Kidney (tissue), 14 donors: ENCODE results near the gene TXLNA. TPM values are rescaled to one million over a fixed set of nuclear protein-coding genes. Genes with fewer than 3 reads are reported as not detected.

Source experiments
- DNase-seq, 5 donors: peaks; one replicate each; pipeline ENCODE4 v3.0.0-alpha.2; 2013 to 2020
- FAIRE-seq: peaks from 2 replicates; lab custom pipeline; 2012; peaks lifted over from hg19 to GRCh38; lab: Jason Lieb, UNC
- H3K27ac ChIP-seq, 2 donors: one replicate each; pipeline ENCODE4 v1.7.0; 2013; ENCODE audit warnings: low read depth in 2 of 2, low read length in 2 of 2, inconsistent platforms in 1 of 2
- H3K27me3 ChIP-seq: one replicate; pipeline ENCODE4 v1.7.1; 2013; ENCODE audit warnings: low read length, inconsistent platforms; ENCODE audit not compliant: control insufficient read depth, insufficient read depth
- H3K36me3 ChIP-seq, 3 donors: one replicate each; pipeline versions ENCODE4 v1.7.0 to v1.7.1; 2013; ENCODE audit warnings: low read length in 3 of 3, control low read depth in 1 of 3, inconsistent platforms in 1 of 3; ENCODE audit not compliant: insufficient read depth in 3 of 3, control insufficient read depth in 2 of 3
- H3K4me1 ChIP-seq, 3 donors: one replicate each; pipeline versions ENCODE4 v1.7.0 to v1.7.1; 2013; ENCODE audit warnings: low read length in 3 of 3, inconsistent platforms in 1 of 3, low read depth in 1 of 3; ENCODE audit not compliant: control insufficient read depth in 2 of 3, insufficient read depth in 2 of 3
- H3K4me3 ChIP-seq, 3 donors: one replicate each; pipeline versions ENCODE4 v1.7.0 to v1.8.1; 2013; ENCODE audit warnings: low read length in 3 of 3, control low read depth in 1 of 3, inconsistent platforms in 1 of 3
- H3K9ac ChIP-seq, 3 donors: one replicate each; pipeline versions ENCODE4 v1.7.0 to v1.7.1; 2013; ENCODE audit warnings: low read length in 3 of 3, control low read depth in 1 of 3, inconsistent platforms in 1 of 3
- H3K9me3 ChIP-seq, 3 donors: one replicate each; pipeline versions ENCODE4 v1.7.0 to v1.7.1; 2013; ENCODE audit warnings: low read length in 3 of 3, control low read depth in 1 of 3, inconsistent platforms in 1 of 3; ENCODE audit not compliant: control insufficient read depth in 2 of 3, insufficient read depth in 1 of 3
- intact Hi-C: fragments of 100-400 bp; cut with DNase I; formaldehyde crosslinking; loops from one replicate; pipeline ENCODE4 v1.11.1; 2022
- polyA plus RNA-seq: library from polyadenylated mRNA; stranded (reverse); fragments of 350-450 nt; fragmentation: Illumina TruSeq; extraction: RNeasy Lipid Tissue Mini Kit (QIAGEN cat#74804); gene quantifications from one replicate; pipeline ENCODE4 v1.2.3, GENCODE V29; 2014; ENCODE audit warnings: low read depth, low replicate concordance; ENCODE audit not compliant: insufficient read depth
- total RNA-seq: library from RNA; stranded (reverse); fragmentation: NEBNext Ultra II Directional; extraction: Animal tissue kit (Norgen Biotek cat#: 25700); gene quantifications from one replicate; pipeline ENCODE4 v1.2.1, GENCODE V29; 2021
- TF ChIP-seq, protein P1 (sequence below): IDR thresholded peaks from 3 replicates; pipeline ENCODE4 v1.5.1; 2012; ENCODE audit warnings: mild to moderate bottlenecking, moderate library complexity, borderline replicate concordance; ENCODE audit not compliant: insufficient read depth; ENCODE audit errors: extremely low read depth
- donor health status: control.
- donor health status: control.
- donor health status: control.
- donor health status: control.
- donor health status: control.
- donor health status: DM: yes; HTN: yes; CAD: no.
- donor health status: Normal renal cell carcinoma (clear cell type).

TXLNA gene
- total and polyA plus RNA-seq, 2 donors from 2014 or later = 19.9 to 58.6 TPM

DNA sequence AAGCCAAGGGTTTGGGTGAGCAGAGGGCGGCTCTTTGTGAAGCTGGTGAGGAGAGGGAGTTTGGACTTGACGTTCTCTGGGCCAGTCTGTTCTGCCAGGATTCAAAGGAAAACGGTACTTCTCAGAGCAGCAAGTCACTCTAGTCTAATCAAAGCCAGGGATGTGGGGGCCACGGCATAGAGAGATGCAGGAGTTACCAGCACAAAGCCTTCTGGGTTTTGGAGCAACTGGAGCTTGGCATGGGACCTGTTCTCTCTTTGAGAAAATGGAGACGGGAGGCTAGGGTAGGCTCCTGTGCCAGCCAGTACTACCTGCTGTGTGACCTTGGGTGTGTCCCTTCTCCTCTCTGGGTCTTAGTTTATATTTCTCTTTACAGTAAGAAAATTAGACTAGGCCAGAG, 2.1 kb downstream of the TXLNA start:
- TF ChIP-seq, protein P1, sequence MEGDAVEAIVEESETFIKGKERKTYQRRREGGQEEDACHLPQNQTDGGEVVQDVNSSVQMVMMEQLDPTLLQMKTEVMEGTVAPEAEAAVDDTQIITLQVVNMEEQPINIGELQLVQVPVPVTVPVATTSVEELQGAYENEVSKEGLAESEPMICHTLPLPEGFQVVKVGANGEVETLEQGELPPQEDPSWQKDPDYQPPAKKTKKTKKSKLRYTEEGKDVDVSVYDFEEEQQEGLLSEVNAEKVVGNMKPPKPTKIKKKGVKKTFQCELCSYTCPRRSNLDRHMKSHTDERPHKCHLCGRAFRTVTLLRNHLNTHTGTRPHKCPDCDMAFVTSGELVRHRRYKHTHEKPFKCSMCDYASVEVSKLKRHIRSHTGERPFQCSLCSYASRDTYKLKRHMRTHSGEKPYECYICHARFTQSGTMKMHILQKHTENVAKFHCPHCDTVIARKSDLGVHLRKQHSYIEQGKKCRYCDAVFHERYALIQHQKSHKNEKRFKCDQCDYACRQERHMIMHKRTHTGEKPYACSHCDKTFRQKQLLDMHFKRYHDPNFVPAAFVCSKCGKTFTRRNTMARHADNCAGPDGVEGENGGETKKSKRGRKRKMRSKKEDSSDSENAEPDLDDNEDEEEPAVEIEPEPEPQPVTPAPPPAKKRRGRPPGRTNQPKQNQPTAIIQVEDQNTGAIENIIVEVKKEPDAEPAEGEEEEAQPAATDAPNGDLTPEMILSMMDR = no peak
- no peak overlapping the region for H3K4me3 ChIP-seq
- peaks cover 0 to 28% (median 13%) of the 10 kb centered on the region in 3 donors for H3K36me3 ChIP-seq
- intact Hi-C loops = no loop called here
- no peaks in the 10 kb centered on the region for H3K9me3 ChIP-seq
- no peak for FAIRE-seq
- no peaks in the 10 kb centered on the region for H3K27me3 ChIP-seq
- peaks cover 5 to 22% (median 19%) of the 10 kb centered on the region in 3 donors for H3K4me1 ChIP-seq
- no peak for DNase-seq
- no peak overlapping the region for H3K27ac ChIP-seq
- no peak overlapping the region for H3K9ac ChIP-seq

DNA sequence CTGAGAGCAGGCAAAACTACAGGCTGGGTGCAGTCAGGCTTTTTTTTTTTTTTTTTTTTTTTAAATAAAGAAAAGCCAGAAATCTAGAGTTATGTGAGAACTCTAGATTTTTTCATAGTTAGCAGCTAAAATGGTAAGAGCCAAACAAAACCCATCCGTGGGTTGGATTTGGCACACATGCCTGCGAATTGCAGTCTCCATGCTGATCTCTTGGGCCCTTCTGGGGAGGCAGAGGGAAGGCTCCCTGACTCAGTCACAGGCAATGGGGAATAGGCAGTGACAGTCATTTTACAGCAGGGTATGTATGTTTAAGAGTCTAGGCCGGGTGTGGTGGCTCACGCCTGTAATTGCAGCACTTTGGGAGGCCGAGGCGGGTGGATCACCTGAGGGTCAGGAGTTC, 2.6 kb downstream of the TXLNA start:
- H3K9ac ChIP-seq = no peak overlapping the region
- TF ChIP-seq, protein P1 = no peak
- FAIRE-seq = no peak
- peaks cover 0 to 29% (median 15%) of the 10 kb centered on the region in 3 donors for H3K36me3 ChIP-seq
- no peaks in the 10 kb centered on the region for H3K9me3 ChIP-seq
- no peak for DNase-seq
- intact Hi-C loops = no loop called here
- H3K27me3 ChIP-seq = no peaks in the 10 kb centered on the region
- H3K27ac ChIP-seq = no peak overlapping the region
- H3K4me3 ChIP-seq = no peak overlapping the region
- peaks cover 5 to 22% (median 19%) of the 10 kb centered on the region in 3 donors for H3K4me1 ChIP-seq

DNA sequence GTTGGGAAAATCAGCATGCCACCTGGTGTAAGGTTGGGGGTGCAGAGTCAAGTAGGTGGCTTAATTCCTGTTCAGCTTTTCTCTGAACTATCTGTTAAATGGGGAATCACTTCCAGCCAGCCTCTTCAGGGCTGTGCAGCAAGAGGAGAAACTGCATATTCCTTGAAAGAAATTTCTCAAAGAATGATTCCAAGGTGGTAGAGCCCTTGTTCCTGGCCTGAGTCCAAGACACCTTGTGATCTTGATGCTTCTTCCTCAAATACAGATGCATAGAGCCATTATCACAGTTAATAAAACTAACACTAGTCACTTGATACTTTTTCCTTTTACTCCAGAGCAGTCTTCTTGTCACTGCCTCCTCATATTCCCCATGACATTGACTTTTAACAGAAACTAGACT, 5.2 kb downstream of the TXLNA start:
- TF ChIP-seq, protein P1 = no peak
- H3K4me1 ChIP-seq = peaks cover 0 to 14% (median 9%) of the 10 kb centered on the region in 3 donors
- no peak overlapping the region for H3K4me3 ChIP-seq
- H3K27me3 ChIP-seq = no peaks in the 10 kb centered on the region
- intact Hi-C loops = no loop called here
- no peak overlapping the region for H3K9ac ChIP-seq
- H3K27ac ChIP-seq = no peak overlapping the region
- DNase-seq = no peak
- FAIRE-seq = no peak
- H3K36me3 ChIP-seq = peaks cover 7 to 50% (median 32%) of the 10 kb centered on the region in 3 donors
- H3K9me3 ChIP-seq = no peaks in the 10 kb centered on the region

DNA sequence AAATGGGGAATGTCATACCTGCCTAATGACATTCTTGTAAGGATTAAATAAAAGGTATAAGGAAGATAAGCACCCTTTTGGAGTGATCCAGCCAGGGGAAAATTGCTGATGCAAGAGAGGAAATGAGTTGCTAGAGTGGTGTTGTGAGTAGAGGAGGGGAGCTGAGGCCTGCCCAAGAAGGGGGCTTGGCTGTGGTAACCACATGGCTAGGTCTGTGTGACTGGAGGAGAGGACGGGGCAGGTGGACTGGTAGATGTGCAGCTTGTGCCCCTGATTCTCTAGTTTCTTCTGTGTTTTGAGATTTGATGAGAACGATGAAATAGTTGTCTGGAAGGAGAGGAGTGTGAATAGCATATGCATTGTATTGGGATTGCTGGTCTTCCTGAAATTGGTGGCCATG, 6.6 kb downstream of the TXLNA start:
- Histone ChIP-seq H3K4me3 (no peak overlapping the region), H3K4me1 (peaks cover 0 to 10% (median 5%) of the 10 kb centered on the region in 3 donors), H3K36me3 (peaks cover 9 to 63% (median 42%) of the 10 kb centered on the region in 3 donors), H3K27ac (no peak overlapping the region), H3K9me3 (no peaks in the 10 kb centered on the region), H3K9ac (no peak overlapping the region), H3K27me3 (no peaks in the 10 kb centered on the region)
- TF ChIP-seq, protein P1 = no peak
- FAIRE-seq (no peak), DNase-seq (no peak)
- intact Hi-C loops = no loop called here
